Central memory CD4-positive, alpha-beta T cell (primary cell): ENCODE measurements around the gene DCTPP1.
A peak's percentile ranks its signal among the peaks of the same experiment; 100 is the strongest.
"Not testable (repeated sequence)": the region's sequence is repeated elsewhere in the genome, so short reads cannot be mapped to it uniquely, and the experiment has no call there.

Experiments used
- DNase-seq: peaks from one replicate; pipeline ENCODE4 v3.0.0; 2022

Gene DCTPP1

DNA sequence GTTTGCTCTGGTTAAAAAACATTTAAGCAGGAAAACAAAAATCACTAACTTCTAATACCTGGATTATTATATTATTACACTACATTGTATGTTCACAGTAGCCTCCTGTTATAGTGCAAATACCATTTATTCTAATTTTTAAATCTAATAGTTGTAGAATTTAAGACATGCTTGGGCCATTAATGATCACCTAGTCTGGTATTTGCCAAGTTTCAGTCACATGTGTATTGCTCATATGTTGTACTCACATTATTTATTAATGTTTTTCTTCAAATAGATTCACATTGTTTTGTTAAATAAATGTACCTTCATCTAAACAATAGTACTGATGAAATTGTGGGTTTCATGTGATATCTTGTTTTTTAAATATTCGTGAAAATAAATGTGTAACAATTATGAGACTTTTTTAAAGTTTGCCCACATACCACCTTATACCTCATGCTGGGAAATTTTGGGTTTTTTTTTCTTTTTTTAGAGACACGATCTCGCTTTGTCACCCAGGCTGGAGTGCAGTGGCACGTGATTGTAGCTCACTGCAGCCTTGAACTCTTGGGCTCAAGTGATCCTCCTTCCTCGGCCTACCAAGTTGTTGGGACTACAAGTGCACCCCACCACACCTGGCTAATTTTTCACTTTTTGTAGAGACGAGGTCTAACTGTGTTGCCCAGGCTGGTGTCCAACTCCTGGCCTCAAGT is 16.6 kb downstream of the DCTPP1 start:
- no peak for DNase-seq

GRCh38 chr16:30409125-30410060 is 20.4 kb downstream of the DCTPP1 start:
- peak; percentile 85 for DNase-seq

DNA sequence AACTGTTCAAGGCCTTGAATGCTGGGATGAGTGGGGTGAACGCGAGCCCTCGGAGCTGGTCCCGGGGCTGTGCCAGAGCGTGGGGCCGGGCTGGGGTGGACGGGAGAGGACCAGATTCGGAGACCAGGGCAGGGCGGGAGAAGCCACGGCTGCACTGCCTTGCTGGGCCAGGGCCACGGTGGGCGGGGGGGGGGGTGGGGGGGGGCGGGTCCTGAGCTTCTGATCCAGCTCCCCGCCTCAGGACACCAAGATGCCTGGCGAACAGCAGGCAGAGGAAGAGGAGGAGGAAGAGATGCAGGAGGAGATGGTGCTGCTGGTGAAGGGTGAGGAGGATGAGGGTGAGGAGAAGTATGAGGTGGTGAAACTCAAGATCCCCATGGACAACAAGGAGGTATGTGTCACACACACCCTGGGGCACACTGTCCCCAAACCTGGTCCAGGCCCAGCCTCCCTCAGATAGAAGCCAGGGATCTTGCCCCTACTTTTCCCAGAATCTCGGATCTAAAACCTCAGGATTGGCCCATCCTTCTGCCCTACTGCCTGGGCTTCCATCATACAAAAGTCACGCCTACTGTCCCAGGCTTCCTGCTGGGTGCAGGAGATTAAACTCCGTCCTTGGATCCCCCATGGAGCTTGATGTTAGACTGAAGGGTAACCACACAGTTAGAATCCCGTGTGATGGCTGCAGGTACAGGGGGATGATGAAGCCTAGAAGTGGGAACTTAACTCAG is 21.9 kb downstream of the DCTPP1 start:
- DNase-seq, result no peak

GRCh38 chr16:30407102-30407803 is 22.6 kb downstream of the DCTPP1 start, which contains the start of gene ZNF771:
Gene ZNF771, plus strand, starts transcription at chr16:30407606. Its CDS starts 448 bp downstream, at chr16:30408054.
- peak; percentile 71 for DNase-seq

GRCh38 chr16:30406795-30407101 is 23.1 kb downstream of the DCTPP1 start:
- no peak for DNase-seq

DNA sequence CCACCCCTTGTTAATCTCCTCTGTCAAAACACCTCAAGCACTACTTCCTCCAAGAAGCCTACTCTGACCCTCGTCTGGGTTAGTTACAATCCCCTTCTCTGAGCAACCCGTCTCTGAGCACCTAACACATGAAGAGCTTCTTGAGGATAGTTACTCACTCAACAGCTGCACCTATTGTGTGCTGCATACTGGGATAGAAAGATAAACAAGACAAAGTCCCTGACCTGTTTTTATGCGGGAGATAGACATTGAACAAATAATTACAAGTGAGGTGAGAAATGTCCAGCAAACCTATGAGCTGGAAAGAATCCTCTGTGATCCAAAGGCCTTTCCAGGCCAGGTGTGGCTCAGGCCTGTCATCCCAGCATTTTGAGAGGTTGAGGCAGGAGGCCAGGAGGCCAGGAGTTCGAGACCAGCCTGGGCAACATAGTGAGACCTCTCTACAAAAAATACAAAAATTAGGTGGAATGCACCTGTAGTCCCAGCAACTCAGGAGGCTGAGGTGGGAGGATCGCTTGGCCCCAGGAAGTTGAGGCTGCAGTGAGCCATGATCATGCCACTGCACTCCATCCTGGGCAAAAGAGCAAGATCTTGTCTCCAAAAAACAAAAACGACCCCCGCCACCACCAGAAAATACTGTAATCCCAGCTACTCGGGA is 27.9 kb downstream of the DCTPP1 start:
- DNase-seq, result no peak

GRCh38 chr16:30399435-30400186 is 30.2 kb downstream of the DCTPP1 start:
- no peak for DNase-seq

DNA sequence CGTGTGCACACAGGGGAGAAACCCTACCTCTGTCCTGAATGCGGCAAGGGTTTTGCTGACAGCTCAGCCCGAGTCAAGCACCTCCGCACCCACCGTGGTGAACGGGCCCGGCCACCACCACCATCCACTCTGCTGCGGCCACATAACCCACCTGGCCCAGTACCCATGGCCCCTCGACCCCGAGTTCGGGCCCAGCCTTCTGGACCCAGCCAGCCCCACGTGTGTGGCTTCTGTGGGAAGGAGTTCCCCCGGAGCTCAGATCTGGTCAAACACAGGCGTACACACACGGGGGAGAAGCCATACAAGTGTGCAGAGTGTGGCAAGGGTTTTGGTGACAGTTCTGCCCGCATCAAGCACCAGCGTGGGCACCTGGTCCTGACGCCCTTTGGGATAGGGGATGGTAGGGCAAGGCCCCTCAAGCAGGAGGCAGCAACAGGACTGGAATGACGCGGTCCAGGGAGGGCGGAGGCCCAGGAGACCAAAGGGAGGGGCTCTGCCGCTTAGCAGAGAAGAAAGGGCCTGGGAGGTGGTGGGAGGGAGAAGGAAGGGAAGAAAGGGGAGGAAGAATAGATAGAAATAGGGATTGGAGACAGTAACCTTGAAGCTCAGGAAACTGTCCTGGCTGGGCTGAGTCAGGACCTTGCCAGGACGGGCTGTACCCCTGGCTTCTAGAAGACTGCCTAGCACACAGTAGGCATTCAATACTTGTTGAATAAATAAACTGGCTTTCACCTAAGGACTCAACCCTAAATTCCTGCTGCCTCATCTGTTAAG is 31.0 kb downstream of the DCTPP1 start:
- no peak for DNase-seq

DNA sequence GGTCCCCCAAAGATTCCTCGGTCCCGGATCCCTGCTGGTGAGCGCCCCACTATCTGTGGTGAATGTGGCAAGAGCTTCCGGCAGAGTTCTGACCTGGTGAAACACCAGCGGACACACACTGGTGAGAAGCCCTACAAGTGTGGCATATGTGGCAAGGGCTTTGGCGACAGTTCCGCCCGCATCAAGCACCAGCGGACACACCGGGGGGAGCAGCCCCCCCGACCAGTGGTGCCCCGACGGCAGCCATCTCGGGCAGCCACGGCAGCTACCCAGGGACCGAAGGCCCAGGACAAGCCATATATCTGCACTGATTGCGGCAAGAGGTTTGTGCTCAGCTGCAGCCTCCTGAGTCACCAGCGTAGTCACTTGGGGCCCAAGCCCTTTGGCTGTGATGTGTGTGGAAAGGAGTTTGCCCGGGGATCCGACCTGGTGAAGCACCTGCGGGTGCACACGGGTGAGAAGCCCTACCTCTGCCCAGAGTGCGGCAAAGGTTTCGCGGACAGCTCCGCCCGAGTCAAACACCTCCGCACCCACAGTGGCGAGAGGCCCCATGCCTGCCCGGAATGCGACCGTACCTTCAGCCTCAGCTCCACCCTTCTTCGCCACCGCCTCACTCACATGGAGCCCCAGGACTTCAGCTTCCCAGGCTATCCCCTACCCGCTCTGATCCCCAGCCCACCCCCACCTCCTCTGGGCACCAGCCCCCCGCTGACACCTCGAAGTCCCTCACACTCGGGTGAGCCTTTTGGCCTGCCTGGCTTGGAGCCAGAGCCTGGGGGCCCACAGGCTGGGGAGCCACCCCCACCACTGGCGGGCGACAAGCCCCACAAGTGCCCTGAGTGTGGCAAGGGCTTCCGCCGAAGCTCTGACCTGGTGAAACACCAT is 31.8 kb downstream of the DCTPP1 start:
- no peak for DNase-seq

DNA sequence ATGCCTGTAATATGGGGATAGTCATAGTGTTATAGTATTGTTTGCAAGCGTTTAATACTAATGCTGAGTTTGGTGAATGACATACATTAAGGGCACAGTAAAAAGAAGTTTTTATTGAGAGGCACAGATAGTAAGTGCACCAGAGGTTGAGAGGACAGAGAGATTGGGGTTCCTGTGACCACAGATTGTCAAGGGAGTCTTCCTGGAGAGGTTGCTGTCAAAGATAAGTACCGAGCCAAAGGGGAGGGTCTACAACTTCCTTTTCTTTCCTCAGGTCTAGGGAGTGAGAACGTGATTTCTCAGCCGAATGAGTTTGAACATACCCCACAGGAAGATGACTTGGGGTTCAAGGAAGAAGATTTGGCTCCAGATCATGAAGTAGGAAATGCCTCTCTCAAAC is 32.8 kb downstream of the DCTPP1 start:
- no peak for DNase-seq

DNA sequence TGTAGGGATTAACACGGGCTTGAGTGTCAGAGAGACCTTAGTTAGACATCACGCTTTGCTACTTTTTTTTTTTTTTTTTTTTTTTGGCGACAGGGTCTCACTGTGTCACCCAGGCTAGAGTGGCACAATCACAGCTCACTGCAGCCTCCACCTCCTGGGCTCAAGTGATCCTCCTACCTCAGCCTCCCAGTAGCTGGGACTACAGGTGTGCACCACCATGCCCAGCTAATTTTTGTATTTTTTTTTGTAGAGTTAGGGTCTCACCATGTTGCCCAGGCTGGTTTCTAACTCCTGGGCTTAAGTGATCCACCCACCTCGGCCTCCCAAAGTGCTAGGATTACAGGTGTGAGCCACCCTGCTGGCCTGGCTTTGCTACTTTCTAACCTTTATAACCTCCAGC is 33.2 kb downstream of the DCTPP1 start:
- DNase-seq, result not testable (repeated sequence)

DNA sequence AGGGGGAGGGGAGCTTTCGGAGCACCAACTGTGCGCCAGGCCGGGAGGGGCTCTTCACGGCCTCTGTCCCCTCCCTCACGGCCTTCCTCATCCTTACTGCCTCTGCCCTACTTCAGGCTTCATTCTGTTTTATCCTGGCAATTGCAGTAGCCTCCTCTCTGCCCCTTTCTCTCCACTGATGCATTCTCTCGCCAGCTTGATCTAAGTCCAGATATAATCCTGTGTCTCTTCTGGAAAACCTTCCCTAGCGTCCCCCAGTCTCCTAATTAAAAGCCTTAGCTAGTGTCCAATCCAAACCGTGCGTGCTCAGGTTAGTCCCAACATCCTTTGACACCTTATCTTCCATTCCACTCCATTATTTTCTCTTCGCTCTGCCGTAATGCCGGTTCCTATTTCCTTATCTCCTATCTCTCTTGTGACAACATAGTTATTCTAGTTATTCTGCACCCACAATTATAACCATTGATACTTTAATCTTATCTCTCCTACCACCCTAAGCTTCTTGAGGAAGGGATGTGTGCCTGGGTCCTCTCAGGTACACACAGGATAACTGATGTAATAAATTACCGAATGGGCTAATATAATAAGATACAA is 33.7 kb downstream of the DCTPP1 start:
- no peak for DNase-seq

GRCh38 chr16:30395155-30395991 is 34.5 kb downstream of the DCTPP1 start, which contains the start of gene ZNF48:
Gene ZNF48, plus strand, starts transcription at chr16:30395420. Its CDS starts 375 bp downstream, at chr16:30395795.
- peak; percentile 40 for DNase-seq

- DNase-seq, result no peak
Observed at GRCh38 chr16:30394592-30395154, 35.2 kb downstream of the DCTPP1 start.

GRCh38 chr16:30383521-30383920 is 46.3 kb downstream of the DCTPP1 start:
- no peak for DNase-seq

- DNase-seq, result peak; percentile 81
Observed at GRCh38 chr16:30382111-30382881, 47.5 kb downstream of the DCTPP1 start, which contains the start of gene SEPTIN1. Gene SEPTIN1, minus strand, starts transcription at chr16:30382561. Its CDS starts 19 bp downstream, at chr16:30382542.
